GF-D8 (cell line): ENCODE data around the gene RSAD2.
"Not testable (repeated sequence)": the region's sequence is repeated elsewhere in the genome, so short reads cannot be mapped to it uniquely, and the experiment has no call there.

Source experiments
- DNase-seq: peaks from one replicate; lab custom pipeline; 2025; lab: John Stamatoyannopoulos, UW

The RSAD2 gene

DNA sequence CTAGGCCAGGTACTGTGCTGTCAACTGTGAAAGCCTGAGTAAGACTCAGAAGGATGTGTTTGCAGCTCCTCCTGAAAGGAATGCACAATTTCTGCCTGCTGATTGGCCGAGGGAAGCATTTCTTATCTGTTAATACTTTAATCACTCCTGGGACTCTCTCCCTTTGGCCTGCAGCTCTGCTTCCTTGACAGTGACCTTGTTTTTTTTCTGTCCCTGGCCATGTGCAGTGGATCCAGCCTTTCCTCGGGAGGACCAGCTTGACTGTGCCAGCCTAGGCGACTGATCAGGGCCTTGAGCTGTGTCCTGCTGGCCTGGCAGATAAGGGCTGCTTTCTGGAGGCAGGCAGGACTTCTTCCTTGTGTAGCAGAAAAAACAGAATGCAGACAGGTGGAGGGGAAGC is 49.6 kb downstream of the RSAD2 start:
- no peak for DNase-seq

DNA sequence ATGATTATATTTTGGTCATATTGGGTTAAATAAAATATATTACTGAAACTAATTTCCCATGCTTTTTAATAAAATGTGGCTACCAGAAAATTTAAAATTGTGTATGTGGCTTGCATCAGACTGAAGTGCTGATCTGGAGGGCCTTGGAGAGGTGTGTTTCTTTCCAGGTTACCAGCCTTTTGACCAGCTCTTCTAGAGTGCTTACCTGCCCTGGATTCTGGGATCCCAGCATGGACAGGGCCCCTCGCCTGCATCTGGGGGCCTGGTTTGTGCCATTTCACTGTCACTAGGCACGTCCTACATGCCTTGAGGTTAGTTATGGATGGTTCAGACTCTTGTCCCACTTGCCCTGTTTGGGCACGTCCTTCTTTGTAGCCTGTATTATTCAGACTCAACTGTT is 50.2 kb downstream of the RSAD2 start:
- DNase-seq: no peak

- no peak for DNase-seq
These were observed 50.9 kb downstream of the RSAD2 start for GRCh38 chr2:6928452-6928851.

DNA sequence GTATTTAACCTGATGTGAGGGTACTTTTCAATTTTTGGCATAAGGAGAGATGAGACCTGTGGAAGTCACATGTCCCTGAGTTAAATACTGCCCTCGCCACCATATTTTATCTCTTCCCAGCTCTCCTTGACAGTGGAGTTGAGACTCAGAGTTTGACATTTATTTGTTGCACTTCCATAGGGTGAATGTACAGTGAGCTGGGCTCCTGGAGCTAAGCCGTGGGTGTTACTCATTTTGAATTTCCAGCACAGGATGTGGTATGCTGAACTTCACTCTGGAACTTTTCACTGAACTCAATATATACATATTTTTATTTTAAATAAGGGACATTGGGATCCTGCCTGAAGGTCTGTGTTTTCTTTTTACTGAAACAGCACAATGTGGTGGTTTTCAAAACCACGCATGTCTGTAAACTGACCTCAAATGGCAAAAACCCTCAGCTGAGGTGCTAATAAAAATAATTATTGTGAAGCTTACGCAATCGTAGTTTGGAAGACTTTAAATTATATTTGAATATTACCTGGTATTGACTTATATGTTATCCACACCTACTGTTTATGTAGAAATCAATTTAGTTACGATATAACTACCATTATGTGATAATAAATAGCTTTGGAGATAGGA is 51.7 kb downstream of the RSAD2 start:
- no peak for DNase-seq

GRCh38 chr2:6930923-6931647 is 53.5 kb downstream of the RSAD2 start:
- DNase-seq: no peak

GRCh38 chr2:6931753-6932152 is 54.2 kb downstream of the RSAD2 start:
- DNase-seq: no peak

DNA sequence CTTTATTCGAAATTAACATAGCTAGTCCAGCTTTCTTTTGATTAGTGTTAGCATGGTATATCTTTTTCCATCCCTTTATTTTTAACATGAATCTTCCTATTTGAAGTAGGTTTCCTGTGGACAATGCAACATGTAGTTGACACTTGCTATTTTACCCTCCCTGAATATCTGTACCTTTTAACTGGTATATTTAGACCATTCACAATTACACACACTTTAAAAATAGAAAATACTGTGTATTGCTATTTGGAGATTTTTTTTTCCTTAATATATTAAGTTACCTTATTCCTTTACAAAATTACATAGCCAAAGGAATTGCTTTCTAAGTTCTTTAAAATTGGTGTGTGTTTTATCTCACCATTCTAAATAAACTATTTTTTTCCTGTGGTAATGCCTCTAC is 54.6 kb downstream of the RSAD2 start:
- DNase-seq: no peak

GRCh38 chr2:6932828-6933227 is 55.3 kb downstream of the RSAD2 start:
- DNase-seq: no peak

DNA sequence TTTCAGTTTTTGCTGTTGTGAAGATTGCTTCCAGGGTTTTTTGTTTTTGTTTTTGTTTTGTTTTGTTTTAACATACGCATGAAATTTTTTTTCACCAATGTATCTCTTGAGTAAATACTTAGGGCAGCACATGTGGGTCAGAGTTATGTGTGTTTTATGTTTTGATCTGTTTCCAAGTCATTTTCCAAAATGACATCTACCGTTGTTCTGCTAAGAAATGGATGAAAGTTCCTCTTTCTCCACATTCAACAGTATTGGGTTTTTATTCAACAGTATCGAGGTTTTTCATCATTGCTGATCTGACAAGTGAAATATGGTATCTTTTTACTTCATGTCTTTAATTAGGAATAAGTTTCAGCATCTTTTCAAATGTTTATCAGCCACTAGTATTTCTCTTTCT is 56.3 kb downstream of the RSAD2 start:
- DNase-seq: no peak

GRCh38 chr2:6934345-6934744 is 56.8 kb downstream of the RSAD2 start:
- DNase-seq: peak; percentile 24

GRCh38 chr2:6934758-6935651 is 57.4 kb downstream of the RSAD2 start:
- peak; percentile 67 for DNase-seq

GRCh38 chr2:6935652-6936020 is 58.1 kb downstream of the RSAD2 start:
- DNase-seq: not testable (repeated sequence)

DNA sequence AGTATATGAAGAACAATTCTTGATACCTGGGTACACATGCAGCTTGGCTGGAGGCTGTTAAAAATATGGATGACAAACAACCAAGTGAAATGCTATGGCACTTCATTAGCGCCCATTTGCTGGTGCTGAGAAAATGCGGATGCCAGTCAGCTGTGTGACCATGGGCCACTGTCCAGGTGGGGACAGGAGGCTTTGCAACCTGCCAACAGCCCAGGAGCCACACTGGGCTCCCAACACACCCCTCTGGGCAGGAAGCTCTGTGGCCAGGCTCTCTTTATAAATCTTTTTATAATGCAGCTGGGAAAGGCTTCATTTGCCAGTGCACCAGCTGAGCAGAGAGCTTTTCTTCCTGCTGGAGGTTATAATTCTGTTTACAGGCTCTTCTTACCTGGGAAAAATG is 59.6 kb downstream of the RSAD2 start:
- DNase-seq: no peak

GRCh38 chr2:6937582-6937981 is 60.0 kb downstream of the RSAD2 start:
- no peak for DNase-seq

- no peak for DNase-seq
These were observed 61.5 kb downstream of the RSAD2 start for GRCh38 chr2:6939071-6939470.

DNA sequence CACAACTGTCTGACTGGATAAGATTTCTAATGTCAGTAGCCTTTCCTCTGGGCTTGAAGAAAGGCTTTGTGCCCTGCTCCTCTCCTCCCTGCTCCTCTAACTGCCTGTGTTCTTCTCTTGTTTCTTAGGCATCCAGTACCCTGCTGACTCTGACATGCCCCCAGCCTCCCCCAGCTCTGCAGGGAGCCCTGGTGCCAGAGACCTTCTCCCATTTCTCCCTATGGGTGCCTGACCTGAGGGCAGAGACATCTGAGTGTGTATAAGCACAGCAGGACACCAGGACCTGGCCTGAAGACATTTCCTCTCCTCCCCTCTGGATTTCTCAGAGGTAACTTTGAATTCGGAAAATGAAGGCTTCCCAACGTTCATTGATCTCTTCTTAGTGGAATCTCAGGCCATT is 63.2 kb downstream of the RSAD2 start:
- no peak for DNase-seq

- no peak for DNase-seq
These were observed 63.9 kb downstream of the RSAD2 start for GRCh38 chr2:6941299-6942046.

GRCh38 chr2:6942848-6943247 is 65.3 kb downstream of the RSAD2 start:
- DNase-seq: no peak

GRCh38 chr2:6943523-6943922 is 65.9 kb downstream of the RSAD2 start:
- no peak for DNase-seq

DNA sequence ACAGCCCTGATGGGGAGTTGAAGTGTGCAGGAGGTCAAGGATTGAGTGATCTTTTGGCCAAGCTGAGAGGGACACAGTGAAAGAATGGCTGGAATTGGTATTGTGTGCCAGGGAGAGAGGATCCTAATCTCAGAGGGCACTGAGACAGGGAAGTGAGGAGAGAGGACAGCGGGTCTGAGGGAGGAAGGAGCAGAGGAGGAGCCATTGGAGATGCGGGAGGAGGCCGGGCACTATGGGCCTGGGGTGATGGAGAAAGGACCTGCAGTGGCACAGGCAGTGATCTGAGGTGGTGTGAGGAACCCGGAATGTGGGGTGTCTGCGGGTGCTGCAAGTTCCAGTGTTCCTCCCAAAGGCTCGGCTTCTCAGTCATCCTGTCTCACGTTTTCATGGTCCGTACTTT is 66.4 kb downstream of the RSAD2 start:
- no peak for DNase-seq

GRCh38 chr2:6944555-6944954 is 67.0 kb downstream of the RSAD2 start:
- DNase-seq: no peak

DNA sequence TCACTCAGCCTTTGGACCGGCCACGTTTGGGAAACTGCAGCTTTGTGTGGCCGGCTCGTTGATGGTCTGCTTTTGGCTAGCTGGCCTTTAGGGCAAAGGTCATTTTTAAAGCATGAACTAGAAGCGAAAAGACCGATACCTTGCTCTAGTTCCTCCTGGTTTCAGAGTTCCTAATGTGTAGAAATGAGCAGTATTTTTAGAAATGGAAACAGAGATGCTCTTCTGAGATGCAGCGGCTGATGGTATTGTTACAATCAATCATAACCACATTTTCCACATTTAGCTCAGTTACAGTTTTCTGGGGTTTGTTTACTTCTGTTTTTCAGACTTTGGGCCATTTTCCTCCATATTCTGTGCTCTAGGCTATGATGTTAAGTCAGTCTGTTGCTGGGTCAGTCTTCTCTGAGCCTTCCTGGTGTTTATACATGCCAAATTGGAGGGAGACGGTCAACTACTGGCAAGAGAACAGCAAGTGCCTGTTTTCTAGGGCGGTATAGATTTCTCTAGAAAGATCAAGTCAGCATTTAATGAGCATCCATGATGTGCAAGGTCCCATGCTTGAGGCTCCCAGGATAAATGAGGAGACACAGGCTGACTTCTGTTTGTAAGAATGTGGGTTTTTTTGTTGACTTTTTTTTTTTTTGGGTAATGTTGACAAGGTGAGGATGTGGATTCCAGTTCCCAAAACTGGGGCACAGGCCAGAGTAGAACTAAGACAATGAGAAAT is 67.7 kb downstream of the RSAD2 start:
- no peak for DNase-seq
